Trophoblast cell (in vitro differentiated cells and primary cell): ENCODE measurements around the gene NSUN7.

Experiments
- DNase-seq, 2 donors: peaks; one replicate each; pipeline ENCODE4 v3.0.0-alpha.2; 2016
- H2AFZ ChIP-seq: 2 replicates; pipeline ENCODE4 v1.6.1; 2013; ENCODE audit warnings: low read length, moderate library complexity, mild to moderate bottlenecking; ENCODE audit not compliant: insufficient read depth, poor library complexity
- H2AK5ac ChIP-seq: 2 replicates; pipeline ENCODE4 v1.6.1; 2013; ENCODE audit warnings: mild to moderate bottlenecking, low read length
- H2BK120ac ChIP-seq: 2 replicates; pipeline ENCODE4 v1.6.1; 2013; ENCODE audit warnings: low read length, mild to moderate bottlenecking, moderate library complexity; ENCODE audit not compliant: insufficient read depth, poor library complexity
- H2BK12ac ChIP-seq: 2 replicates; pipeline ENCODE4 v1.6.1; 2013; ENCODE audit warnings: mild to moderate bottlenecking, low read length, moderate library complexity
- H2BK5ac ChIP-seq: 2 replicates; pipeline ENCODE4 v1.6.1; 2013; ENCODE audit warnings: low read length, low read depth, moderate library complexity, mild to moderate bottlenecking; ENCODE audit not compliant: poor library complexity
- H3K14ac ChIP-seq: 2 replicates; pipeline ENCODE4 v1.6.1; 2013; ENCODE audit warnings: mild to moderate bottlenecking, low read length
- H3K18ac ChIP-seq: 2 replicates; pipeline ENCODE4 v1.6.1; 2013; ENCODE audit warnings: mild to moderate bottlenecking, low read length
- H3K23ac ChIP-seq: 2 replicates; pipeline ENCODE4 v1.6.1; 2013; ENCODE audit warnings: low read length
- H3K27ac ChIP-seq: 2 replicates; pipeline ENCODE4 v1.5.1; 2013; ENCODE audit warnings: low read depth, mild to moderate bottlenecking, inconsistent platforms, low read length, moderate library complexity
- H3K27me3 ChIP-seq: 2 replicates; pipeline ENCODE4 v1.6.1; 2013; ENCODE audit warnings: inconsistent platforms, mild to moderate bottlenecking, low read length, moderate library complexity; ENCODE audit not compliant: insufficient read depth
- H3K36me3 ChIP-seq, 2 experiments: 1 replicate in 1 of 2; 2 replicates in 1 of 2; pipeline ENCODE4 v1.6.1; 2013; ENCODE audit warnings: low read length in 2 of 2, mild to moderate bottlenecking in 2 of 2, moderate library complexity in 1 of 2; ENCODE audit not compliant: insufficient read depth in 2 of 2, control insufficient read depth in 1 of 2
- H3K4ac ChIP-seq: 2 replicates; pipeline ENCODE4 v1.6.1; 2013; ENCODE audit warnings: low read depth, mild to moderate bottlenecking, low read length, moderate library complexity
- H3K4me1 ChIP-seq, 2 experiments: 1 replicate in 1 of 2; 2 replicates in 1 of 2; pipeline ENCODE4 v1.6.1; 2013; ENCODE audit warnings: low read length in 2 of 2, mild to moderate bottlenecking in 2 of 2, moderate library complexity in 1 of 2; ENCODE audit not compliant: insufficient read depth in 2 of 2, control insufficient read depth in 1 of 2
- H3K4me2 ChIP-seq: 2 replicates; pipeline ENCODE4 v1.6.1; 2013; ENCODE audit warnings: inconsistent platforms, mild to moderate bottlenecking, low read length, moderate library complexity
- H3K4me3 ChIP-seq: 2 replicates; pipeline ENCODE4 v1.5.1; 2013; ENCODE audit warnings: mild to moderate bottlenecking, low read depth, low read length, inconsistent platforms
- H3K79me1 ChIP-seq: one replicate; pipeline ENCODE4 v1.6.1; 2013; ENCODE audit warnings: low read length
- H3K79me2 ChIP-seq: 2 replicates; pipeline ENCODE4 v1.6.1; 2013; ENCODE audit warnings: low read length, mild to moderate bottlenecking; ENCODE audit not compliant: control insufficient read depth, insufficient read depth, poor library complexity
- H3K9ac ChIP-seq: 2 replicates; pipeline ENCODE4 v1.6.1; 2013; ENCODE audit warnings: mild to moderate bottlenecking, low read length
- H3K9me3 ChIP-seq: 2 replicates; pipeline ENCODE4 v1.6.1; 2013; ENCODE audit warnings: low read depth, mild to moderate bottlenecking, control low read depth, inconsistent platforms, low read length; ENCODE audit not compliant: insufficient read depth
- H4K12ac ChIP-seq: 2 replicates; pipeline ENCODE4 v1.6.1; 2013; ENCODE audit warnings: low read depth, mild to moderate bottlenecking, low read length, moderate library complexity
- H4K8ac ChIP-seq: 2 replicates; pipeline ENCODE4 v1.6.1; 2013; ENCODE audit warnings: low read depth, mild to moderate bottlenecking, low read length, moderate library complexity
- H4K91ac ChIP-seq: one replicate; pipeline ENCODE4 v1.6.1; 2013; ENCODE audit warnings: low read depth, mild to moderate bottlenecking, low read length, moderate library complexity
- WGBS: extraction: QIAGEN DNeasy Blood & Tissue Kit; methylation state at CpG from one replicate; pipeline ENCODE4 v1.1.7; 2013; ENCODE audit warnings: missing lambda C conversion rate; ENCODE audit not compliant: insufficient read length, insufficient coverage; ENCODE audit errors: extremely low coverage; 5-methylcytosine and 5-hydroxymethylcytosine counted together

The NSUN7 gene

DNA sequence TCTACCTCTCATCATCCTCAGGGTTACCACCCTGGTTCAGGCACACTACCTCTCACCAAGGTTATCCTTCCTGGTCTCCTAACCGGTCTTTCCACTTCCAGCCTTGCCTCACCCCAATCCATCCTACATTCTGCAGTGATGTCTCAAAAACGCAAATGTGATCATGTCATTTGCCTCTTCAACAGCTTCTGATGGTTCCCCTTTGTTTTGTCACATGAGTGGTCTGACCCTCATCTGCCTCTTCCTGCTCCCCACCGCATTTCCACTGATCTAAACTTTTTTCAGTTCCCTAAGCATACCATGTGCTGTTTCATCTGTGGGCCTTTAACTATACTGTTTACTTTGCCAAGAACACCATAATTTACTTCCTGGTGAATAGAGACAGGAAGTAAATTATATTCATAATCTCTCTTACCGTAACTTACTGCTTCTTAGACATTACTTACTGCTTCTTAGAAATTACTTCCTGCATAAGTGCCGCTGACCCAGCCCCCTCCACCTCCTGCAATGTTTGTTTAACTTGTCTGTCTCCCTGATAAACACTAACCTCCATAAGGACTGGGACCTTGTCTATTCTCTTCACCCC is 27.1 kb upstream of the NSUN7 start:
- H2AFZ ChIP-seq = no peak overlapping the region
- no CpG with 5 or more reads among the region's 5 CpGs for WGBS
- H3K79me1 ChIP-seq = no peaks in the 10 kb centered on the region
- H3K27ac ChIP-seq = no peak overlapping the region
- no peak overlapping the region for H3K14ac ChIP-seq
- H2AK5ac ChIP-seq = no peak overlapping the region
- H2BK5ac ChIP-seq = no peak overlapping the region
- H3K9me3 ChIP-seq = no peaks in the 10 kb centered on the region
- no peak overlapping the region for H4K12ac ChIP-seq
- no peak overlapping the region for H3K4me3 ChIP-seq
- H3K27me3 ChIP-seq = no peaks in the 10 kb centered on the region
- H4K8ac ChIP-seq = peak overlapping the region; percentile 32
- no peak overlapping the region for H3K4ac ChIP-seq
- DNase-seq = peak; percentile 65 to 72
- H2BK12ac ChIP-seq = no peak overlapping the region
- H3K4me1 ChIP-seq = peaks cover 0 to 7% of the 10 kb centered on the region in 2 experiments
- no peaks in the 10 kb centered on the region for H3K79me2 ChIP-seq
- H2BK120ac ChIP-seq = no peak overlapping the region
- no peak overlapping the region for H3K9ac ChIP-seq
- no peak overlapping the region for H3K23ac ChIP-seq
- no peak overlapping the region for H3K18ac ChIP-seq
- H3K4me2 ChIP-seq = no peak overlapping the region
- no peaks in the 10 kb centered on the region for H3K36me3 ChIP-seq
- no peak overlapping the region for H4K91ac ChIP-seq

DNA sequence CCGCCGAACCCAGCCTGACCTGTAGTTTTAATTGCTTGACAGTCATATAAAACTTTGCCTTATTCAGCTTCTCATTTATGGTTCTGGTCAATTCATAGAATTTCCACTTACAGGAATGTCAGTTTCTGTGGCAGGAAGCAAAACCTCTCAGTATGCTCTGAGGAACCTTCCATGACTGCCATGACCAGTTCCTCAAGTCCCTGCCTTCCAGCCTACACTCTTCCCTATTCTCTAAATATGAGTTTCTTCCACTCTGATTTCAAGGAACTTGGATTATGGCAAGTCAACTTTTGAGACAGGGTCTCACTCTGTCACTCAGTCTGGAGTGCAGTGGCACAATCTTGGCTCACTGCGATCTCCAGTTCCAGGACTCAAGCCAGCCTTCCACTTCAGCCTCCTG is 26.0 kb upstream of the NSUN7 start:
- H3K79me1 ChIP-seq = no peaks in the 10 kb centered on the region
- no peak overlapping the region for H2BK12ac ChIP-seq
- no peak overlapping the region for H3K4me2 ChIP-seq
- WGBS = no CpG with 5 or more reads among the region's 3 CpGs
- H3K79me2 ChIP-seq = no peaks in the 10 kb centered on the region
- H3K4me1 ChIP-seq = peaks cover 0 to 5% of the 10 kb centered on the region in 2 experiments
- no peak overlapping the region for H2BK5ac ChIP-seq
- H3K27ac ChIP-seq = no peak overlapping the region
- no peaks in the 10 kb centered on the region for H3K36me3 ChIP-seq
- no peak overlapping the region for H4K91ac ChIP-seq
- H3K18ac ChIP-seq = no peak overlapping the region
- no peak overlapping the region for H2AFZ ChIP-seq
- H3K4ac ChIP-seq = no peak overlapping the region
- H3K27me3 ChIP-seq = no peaks in the 10 kb centered on the region
- no peaks in the 10 kb centered on the region for H3K9me3 ChIP-seq
- H3K23ac ChIP-seq = no peak overlapping the region
- H3K14ac ChIP-seq = no peak overlapping the region
- no peak overlapping the region for H2AK5ac ChIP-seq
- no peak overlapping the region for H4K12ac ChIP-seq
- H3K9ac ChIP-seq = no peak overlapping the region
- H4K8ac ChIP-seq = no peak overlapping the region
- no peak overlapping the region for H2BK120ac ChIP-seq
- no peak overlapping the region for H3K4me3 ChIP-seq
- DNase-seq = no peak

DNA sequence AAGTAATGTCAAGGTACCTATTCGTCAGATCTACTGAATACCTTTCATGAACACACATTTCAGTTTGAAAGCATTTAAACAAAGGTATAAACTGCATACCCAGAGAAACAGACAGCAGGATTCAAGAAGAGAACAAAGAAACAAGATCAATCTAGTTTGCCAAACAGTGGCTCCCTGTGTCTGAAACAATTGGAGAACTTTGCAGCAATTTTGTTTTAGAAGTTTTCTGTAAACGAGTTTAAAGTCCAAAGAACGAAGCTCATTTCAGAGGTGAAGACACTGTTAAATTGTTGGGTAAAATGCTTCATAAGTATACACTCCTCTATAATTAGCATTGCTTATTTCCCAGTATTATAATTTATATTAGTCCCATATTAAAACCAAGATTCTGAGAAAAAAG is 21.4 kb upstream of the NSUN7 start:
- whole genome bisulfite sequencing = no CpG with 5 or more reads among the region's 3 CpGs
- Histone ChIP-seq H3K4ac (no peak overlapping the region), H4K91ac (no peak overlapping the region)

DNA sequence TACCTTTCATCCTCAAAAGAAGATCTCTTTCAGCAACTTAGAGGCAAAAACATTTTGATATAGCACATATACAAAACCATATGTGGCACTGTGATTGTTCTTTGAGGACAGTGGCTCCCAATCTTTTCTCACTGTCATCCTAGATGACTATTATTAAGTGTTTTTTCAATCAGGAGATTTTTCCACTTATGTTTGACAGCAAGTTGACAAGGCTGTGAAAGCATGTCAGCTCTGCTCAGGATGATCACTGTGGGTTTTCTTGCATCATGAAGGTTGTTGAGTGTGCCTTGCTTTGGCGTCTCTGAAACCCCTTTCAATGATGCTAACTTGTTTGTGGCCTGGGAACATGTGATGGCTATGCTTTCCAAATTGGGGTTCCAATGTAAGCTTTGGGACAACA is 20.2 kb upstream of the NSUN7 start:
- H3K79me1 ChIP-seq = no peaks in the 10 kb centered on the region
- no peak overlapping the region for H2BK5ac ChIP-seq
- H3K27me3 ChIP-seq = no peaks in the 10 kb centered on the region
- no peak overlapping the region for H3K9ac ChIP-seq
- H2BK12ac ChIP-seq = no peak overlapping the region
- H3K36me3 ChIP-seq = no peaks in the 10 kb centered on the region
- H3K4ac ChIP-seq = no peak overlapping the region
- H4K8ac ChIP-seq = no peak overlapping the region
- no peak overlapping the region for H4K12ac ChIP-seq
- no CpG with 5 or more reads among the region's 1 CpG for WGBS
- no peak overlapping the region for H3K4me3 ChIP-seq
- H4K91ac ChIP-seq = no peak overlapping the region
- no peak overlapping the region for H3K23ac ChIP-seq
- no peak overlapping the region for H3K18ac ChIP-seq
- H3K27ac ChIP-seq = no peak overlapping the region
- H3K79me2 ChIP-seq = no peaks in the 10 kb centered on the region
- no peak for DNase-seq
- no peaks in the 10 kb centered on the region for H3K9me3 ChIP-seq
- no peak overlapping the region for H3K14ac ChIP-seq
- no peaks in the 10 kb centered on the region for H3K4me1 ChIP-seq
- H2BK120ac ChIP-seq = no peak overlapping the region
- H2AK5ac ChIP-seq = no peak overlapping the region
- H3K4me2 ChIP-seq = no peak overlapping the region
- H2AFZ ChIP-seq = no peak overlapping the region

More for the DNA sequence above, 21.4 kb upstream of the NSUN7 start:
- Histone ChIP-seq H3K79me2 (no peaks in the 10 kb centered on the region), H3K79me1 (no peaks in the 10 kb centered on the region), H3K9ac (no peak overlapping the region), H3K14ac (no peak overlapping the region), H2BK120ac (no peak overlapping the region), H3K27ac (no peak overlapping the region), H2AFZ (no peak overlapping the region), H4K8ac (no peak overlapping the region), H3K23ac (no peak overlapping the region), H3K4me2 (no peak overlapping the region), H2AK5ac (no peak overlapping the region), H3K4me1 (no peaks in the 10 kb centered on the region), H3K27me3 (no peaks in the 10 kb centered on the region), H2BK12ac (no peak overlapping the region), H3K4me3 (no peak overlapping the region), H4K12ac (no peak overlapping the region), H3K9me3 (no peaks in the 10 kb centered on the region), H2BK5ac (no peak overlapping the region), H3K18ac (no peak overlapping the region), H3K36me3 (no peaks in the 10 kb centered on the region)
- no peak for DNase-seq
